Fibroblast of lung (primary cell): ENCODE results near the gene CAPZB.

Experiments
- CTCF ChIP-seq, 2 donors: IDR thresholded peaks in 1 of 2; conservative IDR thresholded peaks in 1 of 2; 1 replicate in 1 of 2; 2 replicates in 1 of 2; pipeline ENCODE4 v1.5.1; 2011 to 2012; ENCODE audit warnings: low read length in 2 of 2, control low read depth in 1 of 2, inconsistent platforms in 1 of 2, low read depth in 1 of 2, mild to moderate bottlenecking in 1 of 2
- EZH2 ChIP-seq: IDR thresholded peaks from 2 replicates; pipeline ENCODE4 v1.5.1; 2012; ENCODE audit warnings: low read length, control low read depth, mild to moderate bottlenecking; ENCODE audit errors: missing control alignments

GRCh38 chr1:19496527-19496874, 11.2 kb upstream of the CAPZB start:
- TF ChIP-seq CTCF (conservative IDR thresholded peaks at IDR 0.05 in 1 of 2, IDR thresholded peaks at IDR 0.05 in 1 of 2; ENCODE audit: low read depth in 1 of 2, low read length in 2 of 2) (no peak), EZH2 (no peak)
